Activated CD4-positive, alpha-beta T cell treated with anti-CD3 and anti-CD28 coated beads for 1 hour (primary cell): ENCODE results near the gene STARD8.

Source experiments
- DNase-seq: peaks from one replicate; pipeline ENCODE4 v3.0.0-alpha.2; 2020

STARD8 gene

DNA sequence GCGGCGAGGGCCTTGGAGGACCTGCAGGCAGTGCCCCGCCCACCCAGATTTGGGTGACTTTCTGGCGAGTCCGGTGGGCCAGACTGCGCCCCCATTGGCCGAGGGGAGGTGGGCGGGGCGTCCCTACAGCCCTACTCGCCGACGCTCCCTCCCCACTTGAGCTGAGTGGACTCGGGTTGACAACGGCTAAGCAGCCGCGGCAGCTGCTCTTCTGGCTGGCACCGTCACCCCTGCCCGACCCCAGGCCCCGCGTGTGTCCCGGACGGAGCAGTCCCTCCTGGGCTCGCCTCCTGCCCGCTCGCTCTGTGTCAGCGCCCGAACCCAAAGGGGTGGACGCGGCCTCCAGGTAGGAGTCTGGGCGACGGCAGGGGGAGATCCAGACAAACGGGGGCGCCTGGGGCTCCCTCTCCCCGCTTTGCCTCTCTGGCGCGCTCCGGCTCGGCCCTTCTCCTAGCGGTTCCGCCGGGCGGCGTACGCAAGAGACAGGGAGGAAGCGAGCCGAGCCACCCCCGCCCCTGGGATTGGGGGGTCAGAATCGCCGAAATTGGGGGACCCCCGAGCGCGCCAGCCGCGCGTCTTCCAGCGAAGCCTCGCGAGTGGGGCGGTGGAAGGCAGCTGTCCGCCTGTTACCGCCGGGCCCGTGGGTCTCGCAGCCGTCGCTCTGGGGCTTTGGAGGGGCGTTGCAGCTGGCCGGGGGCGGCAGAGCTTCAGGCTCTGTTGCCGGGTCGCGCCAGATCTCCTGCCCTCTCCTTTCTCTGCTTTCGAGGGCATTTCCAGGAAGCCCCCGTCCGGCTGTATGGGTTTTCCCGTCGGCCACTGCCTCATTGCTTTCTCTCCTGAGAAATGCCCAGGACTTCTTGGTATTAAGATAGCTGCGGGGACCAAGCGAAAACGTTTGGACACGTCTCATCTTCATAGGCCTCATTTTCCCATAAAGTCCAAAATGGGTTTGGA, 46.3 kb downstream of the STARD8 start:
- no peak for DNase-seq

DNA sequence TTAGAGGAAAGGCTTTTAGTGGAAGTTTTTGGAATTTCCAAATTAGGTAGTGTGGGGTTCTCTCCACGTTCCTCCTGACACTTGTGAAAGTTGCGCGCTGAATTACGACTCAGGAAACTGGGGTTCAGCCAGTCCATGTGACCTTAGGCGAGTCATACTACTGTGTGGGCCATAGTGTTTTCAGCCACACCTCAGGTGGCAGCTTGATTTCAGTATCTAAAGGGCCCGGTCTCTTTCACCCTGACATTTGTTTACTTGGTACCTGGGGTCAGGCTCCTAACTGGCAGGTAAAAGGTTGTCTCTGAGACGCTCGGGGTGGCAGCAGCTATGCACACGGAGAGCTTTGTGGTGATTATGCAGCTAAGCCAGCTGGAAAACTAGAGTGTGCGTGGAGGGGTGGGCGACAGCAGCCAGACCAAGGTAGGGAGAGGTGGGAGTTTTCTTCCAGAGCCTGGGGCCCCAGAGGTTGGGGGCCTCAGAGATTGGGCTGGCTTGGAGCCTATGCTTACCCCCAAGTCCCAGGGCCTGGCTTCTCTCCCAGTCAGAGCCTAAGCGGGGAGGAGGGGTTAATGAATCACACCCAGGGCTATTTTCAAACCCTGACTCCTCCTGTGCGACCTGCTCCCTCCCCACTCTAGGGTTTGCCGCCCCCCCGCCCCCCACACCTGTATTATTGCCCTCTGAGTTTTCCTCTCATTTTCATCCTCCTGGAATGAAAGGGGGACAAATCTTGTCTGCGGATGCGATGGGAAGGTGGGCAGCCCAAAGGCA, 47.2 kb downstream of the STARD8 start:
- no peak for DNase-seq

DNA sequence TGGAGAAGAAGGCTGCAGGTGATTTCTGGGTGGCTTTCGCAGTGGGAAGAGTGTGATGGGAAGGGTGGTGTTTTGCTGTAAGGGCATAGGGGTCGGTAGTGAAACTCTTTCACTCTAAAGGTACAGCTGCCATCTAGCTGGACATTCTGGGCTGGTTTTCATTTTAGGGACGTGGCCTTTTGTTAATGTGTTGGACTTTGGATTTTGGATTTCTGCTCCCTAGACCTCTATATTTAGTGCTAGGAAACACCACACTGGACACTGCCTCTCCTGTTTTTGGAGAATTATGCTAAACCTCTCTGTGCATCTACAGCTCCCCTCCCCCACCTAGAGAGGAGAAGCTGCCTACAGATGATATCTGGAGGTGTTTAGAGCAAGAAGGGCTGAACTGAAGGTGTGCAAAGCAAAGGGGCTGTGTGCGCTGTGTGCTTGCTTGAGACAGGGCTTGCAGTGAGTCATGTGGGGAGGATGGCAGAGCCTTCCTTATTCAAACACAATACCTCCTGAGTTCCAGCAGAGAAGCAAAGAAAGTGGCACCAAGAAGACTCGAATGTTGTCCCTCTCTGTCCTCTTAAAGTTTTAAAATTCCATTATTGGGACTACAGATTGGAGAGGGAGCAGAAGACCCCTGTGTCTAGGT, 47.9 kb downstream of the STARD8 start:
- DNase-seq: no peak

DNA sequence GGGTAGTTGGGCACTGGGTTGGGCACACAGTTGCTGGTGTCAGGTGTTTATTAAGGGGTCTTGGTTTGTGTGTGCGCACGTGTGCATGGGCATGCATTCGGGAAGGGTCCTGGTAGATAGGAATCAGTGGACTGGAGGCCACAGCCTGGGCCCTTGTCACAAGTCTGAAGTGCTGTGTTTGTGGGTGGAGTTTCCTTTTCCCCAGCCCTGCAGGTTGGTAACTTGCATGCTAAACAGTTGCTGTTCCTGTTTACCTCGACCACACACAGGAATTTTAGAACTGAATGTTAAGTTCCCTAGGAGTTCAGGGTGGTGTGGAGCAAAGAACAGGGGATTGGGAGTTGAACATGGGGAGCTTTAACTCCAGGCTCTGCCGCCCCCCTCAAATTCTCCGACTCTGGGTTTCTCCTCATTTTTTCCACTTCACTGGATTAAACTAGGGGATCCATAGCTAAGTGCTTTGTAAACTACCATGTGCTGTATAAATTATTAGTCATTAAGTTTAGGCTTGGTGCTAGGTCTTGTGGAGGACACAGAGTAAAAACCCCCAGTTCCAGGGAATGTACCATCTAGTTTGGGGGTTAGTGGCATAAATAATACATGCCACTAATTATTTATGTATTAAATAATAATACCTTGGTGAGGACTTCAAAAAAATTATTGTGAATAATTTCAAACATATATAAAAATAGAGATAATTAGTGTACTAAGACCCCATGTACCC, 49.0 kb downstream of the STARD8 start:
- no peak for DNase-seq

DNA sequence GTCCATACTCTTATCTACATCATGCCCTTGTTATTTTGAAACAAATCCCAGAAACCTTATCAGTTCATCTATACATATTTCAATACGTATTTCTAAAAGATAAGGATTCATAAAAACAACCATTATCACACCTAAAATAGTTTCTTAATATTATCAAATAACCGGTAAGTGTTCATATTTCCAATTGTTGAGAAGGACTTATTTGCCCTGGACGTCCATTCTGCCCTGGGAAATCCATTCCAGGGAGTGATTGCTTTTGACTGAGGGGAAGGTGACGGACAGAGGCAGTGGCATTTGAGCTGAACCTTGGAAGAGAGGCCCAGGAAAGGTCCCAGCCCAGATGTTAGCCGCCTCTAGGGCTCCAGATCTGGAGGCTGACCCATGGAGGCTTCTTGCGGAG, 49.6 kb downstream of the STARD8 start:
- DNase-seq: no peak

DNA sequence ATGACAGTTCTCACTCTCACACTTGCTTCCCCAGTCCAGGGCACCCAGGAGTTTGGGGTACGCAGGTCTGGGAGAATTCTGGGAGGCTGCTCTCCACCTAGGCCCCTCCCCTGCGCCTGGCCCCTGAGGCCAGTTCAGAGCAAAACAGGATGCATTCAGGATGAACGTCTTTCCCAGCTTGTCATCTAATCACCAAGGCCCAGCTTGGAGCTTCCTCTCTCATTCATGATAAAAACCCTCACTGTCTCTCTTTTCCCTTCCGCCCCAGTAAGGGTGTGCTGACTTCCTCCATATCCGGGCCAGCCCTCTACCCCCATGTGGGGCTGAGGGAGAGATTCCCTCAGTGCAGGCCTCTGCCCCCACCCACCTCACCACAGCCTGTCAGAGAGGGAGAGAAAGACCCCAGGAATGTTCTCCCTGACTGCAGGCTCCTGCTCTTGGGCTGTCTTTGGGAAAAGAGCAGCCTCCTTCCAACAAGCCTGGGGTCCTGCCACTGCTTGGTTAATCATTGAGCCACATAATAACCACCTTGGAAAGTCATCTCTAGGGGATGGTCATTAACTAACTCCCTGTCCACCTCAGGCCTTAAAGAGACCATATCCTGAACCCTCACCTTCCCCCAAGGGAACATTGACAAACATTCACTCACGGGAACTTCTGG, 50.1 kb downstream of the STARD8 start:
- DNase-seq: no peak

DNA sequence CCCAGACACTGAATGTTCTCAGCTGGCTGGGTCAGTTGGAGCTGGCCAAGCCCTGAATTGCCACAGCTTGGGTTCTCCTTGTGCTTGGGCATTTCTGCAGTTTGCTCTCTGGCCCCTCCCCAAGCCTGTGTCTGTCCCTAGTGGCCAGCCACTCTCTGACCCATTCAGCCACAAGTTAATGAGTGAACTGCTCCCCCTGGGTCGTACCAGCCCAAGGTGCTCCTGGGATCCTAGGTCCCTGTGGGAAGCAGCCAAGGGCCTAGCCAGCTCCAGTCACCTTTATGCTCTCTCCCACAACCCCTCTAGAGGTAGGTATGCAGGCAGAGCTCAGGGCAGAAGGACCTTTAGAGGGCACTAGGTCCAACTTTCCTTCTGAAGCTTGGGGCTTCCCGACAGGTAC, 51.5 kb downstream of the STARD8 start:
- no peak for DNase-seq

DNA sequence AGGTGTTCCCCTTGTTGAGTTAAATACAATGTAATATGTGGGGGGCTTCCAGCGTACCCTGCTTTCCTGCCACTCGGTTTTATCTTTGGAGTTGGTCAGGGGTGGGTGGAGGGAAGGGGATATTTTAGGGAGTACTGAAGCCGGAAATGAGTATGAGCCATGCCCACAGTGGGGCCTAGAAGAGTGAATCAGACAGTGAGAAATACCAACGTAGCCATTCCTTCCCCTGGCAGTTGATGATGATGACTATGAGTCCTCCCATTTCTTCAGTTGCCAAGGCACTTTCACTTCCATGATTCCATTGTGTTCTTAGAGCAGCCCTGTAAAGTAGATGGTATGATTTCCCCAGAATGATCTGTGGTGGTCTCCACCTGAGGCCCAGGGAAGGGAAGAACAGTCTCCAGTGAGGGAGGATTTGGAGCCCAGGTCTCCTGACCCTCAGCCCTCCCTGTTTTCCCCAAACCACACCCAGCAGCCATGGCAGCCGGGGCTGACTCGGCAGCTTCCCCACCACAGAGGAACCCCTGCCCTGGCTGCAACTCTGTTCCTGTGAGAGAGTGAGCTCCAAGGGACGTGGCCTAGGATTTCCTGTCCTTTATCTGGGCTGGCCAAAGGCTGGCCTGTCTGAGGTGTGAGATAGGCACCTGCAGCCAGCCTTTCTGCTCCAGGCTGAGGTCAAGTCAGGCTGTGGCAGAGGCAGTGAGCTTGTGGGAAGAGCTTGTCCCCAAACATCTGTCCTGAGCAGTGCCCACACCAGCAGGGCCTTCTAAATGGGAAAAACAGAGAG, 52.7 kb downstream of the STARD8 start:
- no peak for DNase-seq

DNA sequence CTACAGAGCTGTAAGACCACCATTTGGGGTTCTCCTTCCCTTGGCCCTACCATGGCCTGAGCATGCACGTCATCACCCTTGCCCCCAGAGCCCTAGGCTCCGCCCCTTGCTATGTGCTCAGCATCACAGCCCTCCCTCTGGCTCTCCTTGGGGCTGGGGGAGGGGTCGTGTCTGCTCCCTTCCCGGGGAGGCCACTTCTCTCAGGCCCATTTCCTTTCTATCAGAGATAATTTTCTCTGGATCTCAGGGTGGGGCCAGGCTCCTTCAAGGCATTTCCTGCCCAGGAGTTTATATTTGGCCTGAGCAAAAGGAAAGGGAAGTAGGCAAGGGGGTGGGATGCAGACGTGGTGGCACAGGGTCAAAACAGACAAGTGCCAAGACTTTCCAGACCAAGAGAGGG, 55.9 kb downstream of the STARD8 start:
- no peak for DNase-seq

DNA sequence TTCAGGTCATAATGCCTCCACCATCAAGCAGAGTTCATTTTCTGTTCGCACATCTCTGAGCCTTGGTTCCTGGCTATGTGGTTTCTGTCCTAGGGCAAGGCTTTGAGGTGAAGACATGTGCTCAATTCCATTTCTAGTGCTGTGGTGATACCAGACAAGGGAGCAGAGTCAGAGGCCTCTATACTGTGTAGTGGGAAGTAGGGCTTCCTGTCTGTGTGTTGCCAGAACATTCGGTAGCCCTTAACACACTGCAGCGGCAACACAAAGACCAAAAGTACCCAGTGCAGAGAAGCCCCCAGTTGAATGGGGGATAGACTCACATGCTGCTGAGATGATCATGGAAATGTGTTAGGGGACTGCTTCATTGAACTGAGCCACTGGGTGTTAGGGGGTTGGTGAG, 56.4 kb downstream of the STARD8 start:
- DNase-seq: no peak

DNA sequence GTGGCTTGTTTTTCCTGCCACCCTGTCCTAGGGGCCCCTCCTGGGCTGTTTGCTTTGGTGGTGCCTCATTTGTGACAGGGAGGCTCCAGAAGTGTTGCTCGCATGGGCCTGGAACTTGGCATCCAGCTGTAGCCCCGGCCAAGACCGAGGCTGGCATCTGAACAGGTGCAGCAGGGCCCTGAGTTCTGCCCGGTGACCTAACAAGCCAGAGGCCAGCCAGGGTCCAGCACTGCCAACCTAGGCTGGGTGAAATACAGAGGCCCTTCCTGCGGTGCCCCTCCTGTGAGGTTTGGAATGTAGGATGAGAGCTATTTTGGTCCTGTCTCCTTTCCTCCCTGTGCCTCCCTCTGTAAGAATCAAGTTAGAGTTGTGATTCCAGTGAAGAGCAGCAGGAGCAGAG, 58.5 kb downstream of the STARD8 start:
- DNase-seq: no peak

DNA sequence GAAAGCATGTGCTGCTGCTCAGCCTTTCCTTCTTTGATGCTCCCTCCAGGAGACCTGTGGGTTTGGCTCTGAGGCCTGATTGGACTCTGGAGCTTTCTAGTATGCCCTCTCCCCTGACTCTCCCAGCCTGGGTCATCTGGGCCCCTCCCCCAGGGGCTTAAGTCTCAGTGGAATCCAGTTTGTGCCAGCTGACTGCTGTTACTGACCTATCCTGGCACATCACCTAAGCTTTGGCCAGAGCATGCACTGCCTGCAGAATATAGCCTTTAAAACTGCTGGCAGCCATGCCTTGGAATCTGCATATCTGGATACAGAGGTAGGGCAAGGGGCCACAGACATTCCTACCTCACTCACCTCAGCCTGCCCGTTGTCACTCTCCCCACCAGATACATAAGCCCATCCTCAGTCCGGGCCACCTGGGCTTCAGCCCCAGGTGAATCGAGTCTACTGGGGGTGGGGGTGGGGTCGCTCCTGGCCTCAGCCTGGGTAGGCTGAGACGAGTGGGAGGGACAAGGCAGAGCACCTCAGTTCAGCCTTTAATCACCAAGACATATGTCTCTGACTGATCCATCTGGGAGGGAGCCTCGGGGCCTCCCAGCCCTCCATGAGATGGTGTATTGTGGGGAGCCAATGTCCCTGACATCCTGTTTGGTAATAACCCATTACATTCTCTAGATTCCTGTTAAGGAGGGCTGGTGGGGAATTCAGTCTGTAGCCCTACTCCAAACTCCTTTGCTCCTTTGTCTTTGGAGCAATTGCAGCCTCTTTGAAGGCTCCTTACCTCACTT, 61.2 kb downstream of the STARD8 start:
- no peak for DNase-seq

DNA sequence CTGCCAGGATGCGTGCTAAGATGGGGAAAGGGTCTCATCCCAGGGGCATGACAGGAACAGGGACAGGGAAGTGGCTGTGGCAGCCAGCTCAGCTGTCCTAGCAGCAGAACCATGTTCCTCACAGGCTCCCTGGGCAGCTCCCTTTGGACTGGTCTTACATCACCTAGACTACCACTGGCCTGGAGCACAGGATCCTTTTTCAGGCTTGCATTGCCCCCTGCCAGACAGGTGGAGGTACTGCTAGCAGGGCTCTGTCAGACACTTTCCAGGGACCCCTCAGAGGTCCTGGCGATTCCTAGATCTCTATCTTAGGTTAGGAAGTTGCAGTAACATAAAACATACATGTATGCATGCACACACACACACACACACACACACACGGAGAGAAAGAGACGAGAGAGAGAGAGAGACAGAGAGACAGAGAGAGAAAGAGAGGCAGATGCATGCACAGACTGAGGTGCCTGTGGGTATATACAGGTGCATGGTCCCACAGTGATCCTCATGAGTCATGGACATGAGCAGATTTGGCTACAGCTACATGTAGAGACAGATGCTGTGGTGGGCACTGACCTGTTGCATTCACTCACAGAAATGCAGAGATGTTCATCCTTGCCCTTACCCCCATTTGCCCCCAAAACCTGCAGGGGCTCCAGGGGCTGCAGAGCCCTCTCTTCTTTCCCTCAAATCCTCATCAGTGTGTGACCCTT, 63.6 kb downstream of the STARD8 start:
- DNase-seq: no peak

DNA sequence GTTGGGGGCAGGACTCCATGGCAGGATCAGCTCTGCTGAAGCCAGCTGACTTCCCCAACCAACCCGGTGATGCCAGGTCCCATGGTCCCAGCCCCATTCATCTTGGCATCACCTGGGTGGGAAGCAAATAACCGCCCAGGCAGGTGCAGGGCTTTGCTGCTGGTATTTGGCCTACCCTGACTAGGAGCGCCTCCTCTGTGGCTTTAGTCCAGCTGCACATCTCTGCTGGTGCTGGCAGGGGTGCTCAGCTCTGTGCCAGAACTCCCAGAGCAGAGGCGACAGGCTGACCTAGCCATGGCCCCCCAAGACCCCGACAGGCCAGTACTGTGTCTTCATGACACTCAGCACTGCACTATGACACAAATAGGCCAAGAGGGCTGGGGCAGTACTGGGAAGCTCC, 64.4 kb downstream of the STARD8 start:
- DNase-seq: no peak

DNA sequence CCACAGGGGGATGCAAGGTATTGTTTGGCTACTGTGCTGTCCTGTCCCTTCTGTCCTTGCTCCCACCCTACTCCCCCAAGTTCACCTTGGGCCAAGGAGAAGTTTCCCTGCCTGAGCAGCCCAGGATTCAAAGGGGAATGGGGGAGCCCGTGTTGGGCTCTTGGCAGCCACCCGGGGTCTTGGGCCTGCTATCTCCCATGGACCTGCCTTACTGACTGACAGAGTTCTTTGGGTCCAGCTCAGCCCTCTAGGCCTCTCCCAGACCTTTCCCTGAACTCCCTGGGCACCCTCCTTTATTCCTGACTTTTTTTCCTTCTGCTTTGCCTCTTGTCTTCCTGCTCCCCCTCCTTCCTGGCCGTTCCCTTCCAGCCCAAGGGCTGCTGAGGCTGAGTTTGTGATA, 67.4 kb downstream of the STARD8 start:
- DNase-seq: no peak

DNA sequence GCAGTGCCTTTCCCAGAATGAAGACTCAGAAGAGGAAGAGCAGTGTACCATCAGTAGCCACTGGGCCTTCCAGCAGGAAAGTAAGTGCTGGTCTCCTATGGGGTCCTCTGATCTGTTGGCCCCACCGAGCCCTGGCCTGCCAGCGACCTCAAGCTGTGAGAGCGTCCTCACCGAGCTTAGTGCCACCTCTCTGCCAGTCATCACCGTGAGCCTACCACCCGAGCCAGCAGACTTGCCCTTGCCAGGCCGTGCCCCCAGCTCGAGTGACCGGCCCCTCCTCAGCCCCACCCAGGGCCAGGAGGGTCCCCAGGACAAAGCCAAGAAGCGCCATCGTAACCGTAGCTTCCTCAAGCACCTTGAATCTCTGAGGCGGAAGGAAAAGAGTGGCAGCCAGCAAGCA, 69.7 kb downstream of the STARD8 start:
- DNase-seq: no peak

DNA sequence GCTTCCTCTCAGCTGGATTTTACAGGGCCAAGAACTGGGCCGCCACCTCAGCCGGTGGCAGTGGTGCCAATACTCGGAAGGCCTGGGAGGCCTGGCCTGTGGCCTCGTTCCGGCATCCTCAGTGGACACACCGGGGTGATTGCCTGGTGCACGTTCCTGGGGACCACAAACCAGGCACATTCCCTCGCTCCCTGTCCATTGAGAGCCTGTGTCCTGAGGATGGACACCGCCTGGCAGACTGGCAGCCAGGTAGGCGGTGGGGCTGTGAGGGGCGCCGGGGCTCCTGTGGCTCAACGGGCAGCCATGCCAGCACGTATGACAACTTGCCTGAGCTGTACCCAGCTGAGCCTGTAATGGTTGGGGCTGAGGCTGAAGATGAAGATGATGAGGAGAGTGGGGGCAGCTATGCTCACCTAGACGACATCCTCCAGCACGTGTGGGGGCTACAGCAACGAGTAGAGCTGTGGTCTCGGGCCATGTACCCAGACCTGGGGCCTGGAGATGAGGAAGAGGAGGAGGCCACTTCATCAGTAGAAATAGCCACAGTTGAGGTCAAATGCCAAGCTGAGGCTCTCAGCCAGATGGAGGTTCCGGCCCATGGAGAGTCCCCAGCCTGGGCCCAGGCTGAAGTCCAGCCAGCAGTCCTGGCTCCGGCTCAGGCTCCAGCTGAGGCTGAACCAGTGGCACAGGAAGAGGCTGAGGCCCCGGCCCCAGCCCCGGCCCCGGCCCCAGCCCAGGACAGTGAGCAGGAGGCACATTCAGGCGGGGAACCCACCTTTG, 70.4 kb downstream of the STARD8 start:
- no peak for DNase-seq

DNA sequence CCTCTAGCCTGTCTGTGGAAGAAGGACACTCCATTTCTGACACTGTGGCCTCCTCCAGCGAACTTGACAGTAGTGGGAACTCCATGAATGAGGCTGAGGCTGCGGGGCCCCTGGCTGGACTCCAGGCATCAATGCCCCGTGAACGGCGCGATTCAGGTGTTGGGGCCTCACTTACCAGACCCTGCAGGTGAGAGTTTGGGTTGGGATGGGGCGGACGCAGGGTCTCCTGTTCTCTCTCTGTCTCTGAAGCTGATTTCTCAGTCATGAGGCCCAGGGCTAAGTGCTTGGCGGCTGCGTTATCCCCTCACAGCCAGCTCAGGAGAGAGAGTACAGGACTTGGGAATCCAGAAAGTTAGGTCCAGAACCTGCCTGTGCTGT, 71.0 kb downstream of the STARD8 start:
- DNase-seq: no peak

DNA sequence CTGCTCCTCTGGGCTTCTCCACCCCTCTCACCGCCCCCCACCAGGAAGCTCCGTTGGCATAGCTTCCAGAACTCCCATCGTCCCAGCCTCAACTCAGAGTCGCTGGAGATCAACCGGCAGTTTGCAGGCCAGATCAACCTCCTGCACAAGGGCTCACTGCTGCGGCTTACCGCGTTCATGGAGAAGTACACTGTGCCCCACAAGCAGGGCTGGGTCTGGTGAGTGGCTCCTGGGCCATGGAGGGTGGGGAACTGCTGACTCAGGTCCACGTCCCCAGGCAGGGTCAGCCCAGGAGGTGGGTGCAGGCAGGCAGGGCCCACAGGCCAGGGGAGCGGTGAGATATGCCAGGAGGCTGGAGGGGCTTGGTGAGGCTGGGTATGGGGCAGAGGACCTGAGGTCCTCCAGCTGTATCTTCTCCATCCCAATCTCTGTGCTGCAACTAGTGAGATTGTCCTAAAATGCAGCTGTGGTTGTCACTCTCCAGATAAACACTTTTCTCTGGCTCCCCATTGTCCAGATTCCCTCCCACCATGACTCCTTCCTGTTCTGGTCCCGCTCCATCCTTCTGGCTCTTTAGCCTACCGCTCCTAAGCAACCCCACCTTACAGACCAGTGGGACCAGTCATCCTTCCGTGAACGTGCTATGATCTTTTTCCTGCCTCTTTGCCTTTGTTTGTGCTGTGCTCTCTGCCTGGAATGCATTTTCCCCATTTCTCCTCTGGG, 71.9 kb downstream of the STARD8 start:
- no peak for DNase-seq
